ENCODE data around the gene SETD1B.

GRCh38 chr12:121860257-121860656, 56.4 kb downstream of the SETD1B start:
- no peak for TF ChIP-seq ZFP30 (CRISPR knock-in tag; IDR thresholded peaks at IDR 0.05)
- TF ChIP-seq ZFP3 (CRISPR knock-in tag; IDR thresholded peaks at IDR 0.05) = no peak
- no peak for TF ChIP-seq PPARA (CRISPR knock-in tag; IDR thresholded peaks at IDR 0.05; ENCODE audit: borderline replicate concordance)
- no peak for TF ChIP-seq CSRNP3 (CRISPR knock-in tag; IDR thresholded peaks at IDR 0.05)
- TF ChIP-seq CREB5 (CRISPR knock-in tag; IDR thresholded peaks at IDR 0.05; ENCODE audit: low read depth) = no peak
- no peak for TF ChIP-seq TSHZ2 (CRISPR knock-in tag; IDR thresholded peaks at IDR 0.05)
- no peak for TF ChIP-seq RARB (CRISPR knock-in tag; IDR thresholded peaks at IDR 0.05)
- TF ChIP-seq ZNF8 (CRISPR knock-in tag; IDR thresholded peaks at IDR 0.05) = no peak
- no peak for TF ChIP-seq ARNTL (CRISPR knock-in tag; IDR thresholded peaks at IDR 0.05; ENCODE audit: borderline replicate concordance, low read depth)
- TF ChIP-seq GLIS3 (CRISPR knock-in tag; IDR thresholded peaks at IDR 0.05) = no peak
